Measurements from ENCODE around the gene BTBD19.

The BTBD19 gene

DNA sequence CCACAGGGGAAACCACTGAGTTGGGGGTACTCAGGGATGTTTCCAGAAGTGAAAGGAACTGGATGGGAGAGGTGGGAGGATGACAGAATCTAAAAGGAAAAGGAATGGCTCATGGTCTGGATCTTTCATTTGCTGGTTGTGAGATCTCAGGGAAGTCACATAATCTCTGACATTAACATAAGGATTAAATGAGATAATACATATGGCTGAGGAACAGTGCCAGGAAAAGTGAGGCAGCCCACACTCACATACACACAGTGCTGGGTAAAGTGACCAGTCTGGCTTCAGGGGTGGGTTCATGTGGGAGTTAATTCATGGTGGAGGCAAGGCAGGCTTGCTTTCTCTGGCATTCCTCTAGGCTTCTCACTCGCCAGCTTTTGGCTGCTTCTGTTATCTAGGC lies 38.7 kb downstream of the BTBD19 start:
- DNase-seq = no peak
- whole genome bisulfite sequencing (ENCODE audit: insufficient coverage) = 100% methylated on average over 1 of the region's 1 CpG
- Histone ChIP-seq H3K4me3 (ENCODE audit: control insufficient read depth in 1 of 7, extremely low read depth in 1 of 7, insufficient read depth in 4 of 7, low read depth in 2 of 7, low read length in 6 of 7) (no peak overlapping the region), H3K9me3 (ENCODE audit: control extremely low read depth in 1 of 5, control insufficient read depth in 4 of 5, insufficient read depth in 2 of 5, low read depth in 1 of 5, low read length in 4 of 5) (no peaks in the 10 kb centered on the region), H3K27me3 (replicated peaks in 2 of 5; ENCODE audit: control insufficient read depth in 4 of 5, insufficient read depth in 5 of 5, low read length in 4 of 5) (no peaks in the 10 kb centered on the region), H3K36me3 (ENCODE audit: control insufficient read depth in 4 of 4, insufficient read depth in 4 of 4, low read length in 3 of 4) (peaks cover 0 to 11% (median 7%) of the 10 kb centered on the region in 4 experiments), H3K27ac (ENCODE audit: insufficient read depth in 1 of 2, low read depth in 1 of 2, low read length in 2 of 2, poor library complexity in 1 of 2, severe bottlenecking in 2 of 2) (no peak overlapping the region), H3K4me1 (ENCODE audit: control extremely low read depth in 1 of 4, control insufficient read depth in 4 of 4, insufficient read depth in 4 of 4, low read length in 3 of 4) (peaks cover 0 to 10% (median 8%) of the 10 kb centered on the region in 4 experiments)
- POLR2A ChIA-PET = no interaction called here
- CTCF ChIA-PET = interaction anchor here (1.1 kb wide), 1 partner anchor 32 kb away, joined by 4 read pairs; no protein-coding TSS in a partner anchor

- H3K4me1 ChIP-seq (ENCODE audit: control extremely low read depth in 1 of 4, control insufficient read depth in 4 of 4, insufficient read depth in 4 of 4, low read length in 3 of 4) = peaks cover 0 to 5% (median 2%) of the 10 kb centered on the region in 4 experiments
- ChIA-PET POLR2A (no interaction called here), CTCF (interaction anchor here (1.1 to 2.3 kb wide), 3 partner anchors 11 to 15 kb away, joined by 3 to 10 read pairs (median 3); no protein-coding TSS in a partner anchor)
- no peak overlapping the region for H3K27ac ChIP-seq (ENCODE audit: insufficient read depth in 1 of 2, low read depth in 1 of 2, low read length in 2 of 2, poor library complexity in 1 of 2, severe bottlenecking in 2 of 2)
- no peak for DNase-seq
- no peaks in the 10 kb centered on the region for H3K9me3 ChIP-seq (ENCODE audit: control extremely low read depth in 1 of 5, control insufficient read depth in 4 of 5, insufficient read depth in 2 of 5, low read depth in 1 of 5, low read length in 4 of 5)
- no peaks in the 10 kb centered on the region for H3K27me3 ChIP-seq (replicated peaks in 2 of 5; ENCODE audit: control insufficient read depth in 4 of 5, insufficient read depth in 5 of 5, low read length in 4 of 5)
- H3K36me3 ChIP-seq (ENCODE audit: control insufficient read depth in 4 of 4, insufficient read depth in 4 of 4, low read length in 3 of 4) = peaks cover 0 to 12% (median 8%) of the 10 kb centered on the region in 4 experiments
- 100% methylated on average over 1 of the region's 1 CpG for WGBS (ENCODE audit: insufficient coverage)
- no peak overlapping the region for H3K4me3 ChIP-seq (ENCODE audit: control insufficient read depth in 1 of 7, extremely low read depth in 1 of 7, insufficient read depth in 4 of 7, low read depth in 2 of 7, low read length in 6 of 7)
Observed at GRCh38 chr1:44847845-44848244, 39.5 kb downstream of the BTBD19 start.

GRCh38 chr1:44848456-44849181 lies 40.3 kb downstream of the BTBD19 start:
- H3K4me1 ChIP-seq (ENCODE audit: control extremely low read depth in 1 of 4, control insufficient read depth in 4 of 4, insufficient read depth in 4 of 4, low read length in 3 of 4) = no peaks in the 10 kb centered on the region
- CTCF ChIA-PET = interaction anchor here (1.1 to 2.3 kb wide), 4 partner anchors 8 to 16 kb away, joined by 3 to 10 read pairs (median 3); no protein-coding TSS in a partner anchor
- WGBS (ENCODE audit: insufficient coverage) = 97% methylated on average over 6 of the region's 7 CpGs
- POLR2A ChIA-PET = no interaction called here
- H3K27ac ChIP-seq (ENCODE audit: insufficient read depth in 1 of 2, low read depth in 1 of 2, low read length in 2 of 2, poor library complexity in 1 of 2, severe bottlenecking in 2 of 2) = no peak overlapping the region
- DNase-seq = no peak
- no peaks in the 10 kb centered on the region for H3K27me3 ChIP-seq (replicated peaks in 2 of 5; ENCODE audit: control insufficient read depth in 4 of 5, insufficient read depth in 5 of 5, low read length in 4 of 5)
- H3K36me3 ChIP-seq (ENCODE audit: control insufficient read depth in 4 of 4, insufficient read depth in 4 of 4, low read length in 3 of 4) = peaks cover 2 to 13% (median 8%) of the 10 kb centered on the region in 4 experiments
- no peaks in the 10 kb centered on the region for H3K9me3 ChIP-seq (ENCODE audit: control extremely low read depth in 1 of 5, control insufficient read depth in 4 of 5, insufficient read depth in 2 of 5, low read depth in 1 of 5, low read length in 4 of 5)
- H3K4me3 ChIP-seq (ENCODE audit: control insufficient read depth in 1 of 7, extremely low read depth in 1 of 7, insufficient read depth in 4 of 7, low read depth in 2 of 7, low read length in 6 of 7) = no peak overlapping the region

- Histone ChIP-seq H3K27ac (ENCODE audit: insufficient read depth in 1 of 2, low read depth in 1 of 2, low read length in 2 of 2, poor library complexity in 1 of 2, severe bottlenecking in 2 of 2) (no peak overlapping the region), H3K36me3 (ENCODE audit: control insufficient read depth in 4 of 4, insufficient read depth in 4 of 4, low read length in 3 of 4) (peaks cover 3 to 13% (median 8%) of the 10 kb centered on the region in 4 experiments), H3K27me3 (replicated peaks in 2 of 5; ENCODE audit: control insufficient read depth in 4 of 5, insufficient read depth in 5 of 5, low read length in 4 of 5) (no peaks in the 10 kb centered on the region), H3K4me1 (ENCODE audit: control extremely low read depth in 1 of 4, control insufficient read depth in 4 of 4, insufficient read depth in 4 of 4, low read length in 3 of 4) (no peaks in the 10 kb centered on the region), H3K4me3 (ENCODE audit: control insufficient read depth in 1 of 7, extremely low read depth in 1 of 7, insufficient read depth in 4 of 7, low read depth in 2 of 7, low read length in 6 of 7) (no peak overlapping the region), H3K9me3 (ENCODE audit: control extremely low read depth in 1 of 5, control insufficient read depth in 4 of 5, insufficient read depth in 2 of 5, low read depth in 1 of 5, low read length in 4 of 5) (no peaks in the 10 kb centered on the region)
- ChIA-PET POLR2A (no interaction called here), CTCF (interaction anchor here (1.3 to 2.3 kb wide), 2 partner anchors 9 to 12 kb away, joined by 3 to 10 read pairs; no protein-coding TSS in a partner anchor)
- WGBS (ENCODE audit: insufficient coverage) = 100% methylated on average over 2 of the region's 2 CpGs
- DNase-seq = no peak
Observed at GRCh38 chr1:44849575-44850132, 41.3 kb downstream of the BTBD19 start.

GRCh38 chr1:44851308-44851707 lies 43.0 kb downstream of the BTBD19 start:
- CTCF ChIA-PET = interaction anchor here (0.6 to 1.4 kb wide), 2 partner anchors 17 to 133 kb away, joined by 3 to 4 read pairs; no protein-coding TSS in a partner anchor
- no peaks in the 10 kb centered on the region for H3K9me3 ChIP-seq (ENCODE audit: control extremely low read depth in 1 of 5, control insufficient read depth in 4 of 5, insufficient read depth in 2 of 5, low read depth in 1 of 5, low read length in 4 of 5)
- peaks cover 5 to 13% (median 8%) of the 10 kb centered on the region in 4 experiments for H3K36me3 ChIP-seq (ENCODE audit: control insufficient read depth in 4 of 4, insufficient read depth in 4 of 4, low read length in 3 of 4)
- no peaks in the 10 kb centered on the region for H3K27me3 ChIP-seq (replicated peaks in 2 of 5; ENCODE audit: control insufficient read depth in 4 of 5, insufficient read depth in 5 of 5, low read length in 4 of 5)
- no CpG with 5 or more reads among the region's 1 CpG for WGBS (ENCODE audit: insufficient coverage)
- H3K4me1 ChIP-seq (ENCODE audit: control extremely low read depth in 1 of 4, control insufficient read depth in 4 of 4, insufficient read depth in 4 of 4, low read length in 3 of 4) = no peaks in the 10 kb centered on the region
- POLR2A ChIA-PET = no interaction called here
- DNase-seq = no peak
- no peak overlapping the region for H3K4me3 ChIP-seq (ENCODE audit: control insufficient read depth in 1 of 7, extremely low read depth in 1 of 7, insufficient read depth in 4 of 7, low read depth in 2 of 7, low read length in 6 of 7)
- no peak overlapping the region for H3K27ac ChIP-seq (ENCODE audit: insufficient read depth in 1 of 2, low read depth in 1 of 2, low read length in 2 of 2, poor library complexity in 1 of 2, severe bottlenecking in 2 of 2)

DNA sequence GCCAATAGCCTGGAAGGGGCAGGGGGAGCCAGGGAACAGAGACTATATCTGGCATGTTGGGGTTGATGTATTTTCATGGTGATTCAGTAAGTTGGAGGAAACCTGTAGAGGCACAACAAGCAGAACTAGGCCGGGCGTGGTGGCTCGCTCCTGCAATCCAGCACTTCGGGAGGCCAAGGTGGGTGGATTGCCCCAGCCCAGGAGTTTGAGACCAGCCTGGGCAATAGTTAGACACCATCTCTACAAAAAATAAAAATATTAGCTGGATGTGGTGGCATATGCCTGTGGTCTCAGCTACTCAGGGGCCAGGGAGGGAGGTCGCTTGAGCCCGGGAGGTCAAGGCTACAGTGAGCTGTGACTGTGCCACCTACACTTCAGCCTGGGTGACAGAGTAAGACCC lies 44.9 kb downstream of the BTBD19 start:
- 96% methylated on average over 4 of the region's 6 CpGs for WGBS (ENCODE audit: insufficient coverage)
- no peaks in the 10 kb centered on the region for H3K9me3 ChIP-seq (ENCODE audit: control extremely low read depth in 1 of 5, control insufficient read depth in 4 of 5, insufficient read depth in 2 of 5, low read depth in 1 of 5, low read length in 4 of 5)
- DNase-seq = no peak
- no peak overlapping the region for H3K27ac ChIP-seq (ENCODE audit: insufficient read depth in 1 of 2, low read depth in 1 of 2, low read length in 2 of 2, poor library complexity in 1 of 2, severe bottlenecking in 2 of 2)
- no peaks in the 10 kb centered on the region for H3K27me3 ChIP-seq (replicated peaks in 2 of 5; ENCODE audit: control insufficient read depth in 4 of 5, insufficient read depth in 5 of 5, low read length in 4 of 5)
- POLR2A ChIA-PET = interaction anchor here (0.6 kb wide), 1 partner anchor 87 kb away, joined by 3 read pairs; no protein-coding TSS in a partner anchor
- H3K4me3 ChIP-seq (ENCODE audit: control insufficient read depth in 1 of 7, extremely low read depth in 1 of 7, insufficient read depth in 4 of 7, low read depth in 2 of 7, low read length in 6 of 7) = no peak overlapping the region
- peaks cover 5 to 19% (median 9%) of the 10 kb centered on the region in 4 experiments for H3K36me3 ChIP-seq (ENCODE audit: control insufficient read depth in 4 of 4, insufficient read depth in 4 of 4, low read length in 3 of 4)
- H3K4me1 ChIP-seq (ENCODE audit: control extremely low read depth in 1 of 4, control insufficient read depth in 4 of 4, insufficient read depth in 4 of 4, low read length in 3 of 4) = peaks cover 0 to 7% (median 0%) of the 10 kb centered on the region in 4 experiments
- CTCF ChIA-PET = interaction anchor here (1.5 kb wide), 1 partner anchor 10 kb away, joined by 5 read pairs; the partner anchor contains the start of gene PTCH2

DNA sequence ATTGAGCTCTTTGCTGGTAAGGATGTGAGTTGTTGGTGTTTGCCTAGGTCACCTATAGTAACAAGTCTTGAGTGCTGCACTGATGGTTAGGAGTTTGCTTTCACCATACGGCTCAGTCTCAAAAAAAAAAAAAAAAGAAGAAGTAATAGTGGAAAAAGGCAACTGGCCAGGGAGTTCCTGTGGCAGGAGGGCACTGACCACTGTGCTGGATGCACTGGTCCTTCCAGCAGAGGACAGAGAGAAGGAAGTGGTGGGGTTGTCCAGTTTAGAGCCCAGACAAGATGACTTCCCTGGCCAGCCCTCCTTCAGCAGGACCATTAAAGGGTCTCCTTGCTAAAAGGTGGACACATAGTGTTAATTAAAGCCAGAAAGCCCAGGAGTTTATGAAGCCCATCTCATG lies 46.6 kb downstream of the BTBD19 start:
- Histone ChIP-seq H3K9me3 (ENCODE audit: control extremely low read depth in 1 of 5, control insufficient read depth in 4 of 5, insufficient read depth in 2 of 5, low read depth in 1 of 5, low read length in 4 of 5) (no peaks in the 10 kb centered on the region), H3K4me3 (ENCODE audit: control insufficient read depth in 1 of 7, extremely low read depth in 1 of 7, insufficient read depth in 4 of 7, low read depth in 2 of 7, low read length in 6 of 7) (no peak overlapping the region), H3K36me3 (ENCODE audit: control insufficient read depth in 4 of 4, insufficient read depth in 4 of 4, low read length in 3 of 4) (peaks cover 5 to 15% (median 7%) of the 10 kb centered on the region in 4 experiments), H3K4me1 (ENCODE audit: control extremely low read depth in 1 of 4, control insufficient read depth in 4 of 4, insufficient read depth in 4 of 4, low read length in 3 of 4) (peaks cover 0 to 7% (median 0%) of the 10 kb centered on the region in 4 experiments), H3K27ac (ENCODE audit: insufficient read depth in 1 of 2, low read depth in 1 of 2, low read length in 2 of 2, poor library complexity in 1 of 2, severe bottlenecking in 2 of 2) (no peak overlapping the region), H3K27me3 (replicated peaks in 2 of 5; ENCODE audit: control insufficient read depth in 4 of 5, insufficient read depth in 5 of 5, low read length in 4 of 5) (no peaks in the 10 kb centered on the region)
- POLR2A ChIA-PET = no interaction called here
- no peak for DNase-seq
- CTCF ChIA-PET = no interaction called here
- WGBS (ENCODE audit: insufficient coverage) = 88% methylated on average over 1 of the region's 1 CpG

Data from common myeloid progenitor, CD34-positive (primary cell).